Upper lobe of left lung (tissue), 6 donors: Measurements from ENCODE around the gene ANO10. TPM values are rescaled to one million over a fixed set of nuclear protein-coding genes. Genes with fewer than 3 reads are reported as not detected.

Experiments
- ATAC-seq, 2 donors: fragments of 200-7000 bp; cut with Tn5 transposase; one replicate each; pipeline ENCODE4 v1.9.1; 2022; ENCODE audit warnings: mild to moderate bottlenecking in 2 of 2, moderate library complexity in 2 of 2; ENCODE audit not compliant: low FRiP score in 2 of 2
- DNase-seq, 2 donors: peaks; one replicate each; pipeline ENCODE4 v3.0.0-alpha.2; 2019 to 2020
- H3K27ac ChIP-seq, 4 donors: fragments of 200-600 bp; sonication (generic); one replicate each; pipeline ENCODE4 v1.5.1; 2016 to 2019
- H3K27me3 ChIP-seq, 4 donors: fragments of 200-600 bp; sonication (generic); one replicate each; pipeline ENCODE4 v1.5.1; 2017 to 2019
- H3K36me3 ChIP-seq, 4 donors: fragments of 200-600 bp; sonication (generic); one replicate each; pipeline ENCODE4 v1.5.1; 2016 to 2019
- H3K4me1 ChIP-seq, 4 donors: fragments of 200-600 bp; sonication (generic); one replicate each; pipeline ENCODE4 v1.5.1; 2018 to 2019
- H3K4me3 ChIP-seq, 4 donors: fragments of 200-600 bp; sonication (generic); one replicate each; pipeline ENCODE4 v1.5.1; 2017 to 2019; ENCODE audit warnings: mild to moderate bottlenecking in 2 of 4, moderate library complexity in 1 of 4
- H3K9me3 ChIP-seq, 4 donors: fragments of 200-600 bp; sonication (generic); one replicate each; pipeline ENCODE4 v1.5.1; 2018 to 2019
- EP300 ChIP-seq, 4 donors: sonication (generic); formaldehyde crosslinking; IDR thresholded peaks; one replicate each; pipeline ENCODE4 v1.5.1; 2017; ENCODE audit warnings: antibody characterized with exemption in 4 of 4, control low read depth in 2 of 4
- POLR2A ChIP-seq, 4 donors: fragments of 450-650 bp; IDR thresholded peaks; one replicate each; pipeline ENCODE4 v1.5.1; 2016 to 2017; ENCODE audit warnings: antibody characterized with exemption in 4 of 4, mild to moderate bottlenecking in 2 of 4
- POLR2AphosphoS5 ChIP-seq, 2 donors: sonication (generic); formaldehyde crosslinking; IDR thresholded peaks; one replicate each; pipeline ENCODE4 v1.5.1; 2017; ENCODE audit warnings: antibody characterized with exemption in 2 of 2
- WGBS, 2 donors: methylation state at CpG; one replicate each; pipeline ENCODE4 v1.1.5; 2017 to 2018; 5-methylcytosine and 5-hydroxymethylcytosine counted together
- total RNA-seq, 6 donors: library from RNA; depleted of rRNA in 4 of 6; stranded (reverse); fragments of >200 nt in 4 of 6; gene quantifications; one replicate each; pipeline versions ENCODE4 v1.1.0 to v1.2.1, GENCODE V29; 2016 to 2021
- TF ChIP-seq, protein P1 (sequence below), 6 experiments: fragments of 450-650 bp in 4 of 6; fragments of 200-600 bp in 2 of 6; sonication (generic) in 2 of 6; IDR thresholded peaks; one replicate each; pipeline ENCODE4 v1.5.1; 2016 to 2019; ENCODE audit warnings: antibody characterized with exemption in 6 of 6
- donor health status: DM: no; HTN: no; CAD: no; lungs with moderate emphysema.
- donor health status: DM: no; HTN: yes; CAD: no; lungs with severe emphysema.

ANO10 gene
- total RNA-seq, 6 donors from 2014 or later: 12.9 to 27.2 (median 18.3) TPM

- no peak for ATAC-seq
- Histone ChIP-seq H3K27ac (peak overlapping the region in 2 of 4 donors; percentile 12 to 68), H3K4me1 (peaks cover 7 to 15% (median 8%) of the 10 kb centered on the region in 4 donors), H3K27me3 (no peaks in the 10 kb centered on the region), H3K36me3 (peaks cover 0 to 10% (median 0%) of the 10 kb centered on the region in 4 donors), H3K4me3 (no peak overlapping the region), H3K9me3 (no peaks in the 10 kb centered on the region)
- DNase-seq: no peak
- 94 to 96% methylated on average over 9 to 14 of the region's 14 CpGs for WGBS, 2 donors
- TF ChIP-seq POLR2A (IDR thresholded peaks at IDR 0.05) (no peak), EP300 (IDR thresholded peaks at IDR 0.05) (no peak), POLR2AphosphoS5 (IDR thresholded peaks at IDR 0.05) (no peak)
- TF ChIP-seq, protein P1, sequence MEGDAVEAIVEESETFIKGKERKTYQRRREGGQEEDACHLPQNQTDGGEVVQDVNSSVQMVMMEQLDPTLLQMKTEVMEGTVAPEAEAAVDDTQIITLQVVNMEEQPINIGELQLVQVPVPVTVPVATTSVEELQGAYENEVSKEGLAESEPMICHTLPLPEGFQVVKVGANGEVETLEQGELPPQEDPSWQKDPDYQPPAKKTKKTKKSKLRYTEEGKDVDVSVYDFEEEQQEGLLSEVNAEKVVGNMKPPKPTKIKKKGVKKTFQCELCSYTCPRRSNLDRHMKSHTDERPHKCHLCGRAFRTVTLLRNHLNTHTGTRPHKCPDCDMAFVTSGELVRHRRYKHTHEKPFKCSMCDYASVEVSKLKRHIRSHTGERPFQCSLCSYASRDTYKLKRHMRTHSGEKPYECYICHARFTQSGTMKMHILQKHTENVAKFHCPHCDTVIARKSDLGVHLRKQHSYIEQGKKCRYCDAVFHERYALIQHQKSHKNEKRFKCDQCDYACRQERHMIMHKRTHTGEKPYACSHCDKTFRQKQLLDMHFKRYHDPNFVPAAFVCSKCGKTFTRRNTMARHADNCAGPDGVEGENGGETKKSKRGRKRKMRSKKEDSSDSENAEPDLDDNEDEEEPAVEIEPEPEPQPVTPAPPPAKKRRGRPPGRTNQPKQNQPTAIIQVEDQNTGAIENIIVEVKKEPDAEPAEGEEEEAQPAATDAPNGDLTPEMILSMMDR (IDR thresholded peaks at IDR 0.05): no peak
Measured at GRCh38 chr3:43364926-43365325, 256.9 kb downstream of the ANO10 start.

DNA sequence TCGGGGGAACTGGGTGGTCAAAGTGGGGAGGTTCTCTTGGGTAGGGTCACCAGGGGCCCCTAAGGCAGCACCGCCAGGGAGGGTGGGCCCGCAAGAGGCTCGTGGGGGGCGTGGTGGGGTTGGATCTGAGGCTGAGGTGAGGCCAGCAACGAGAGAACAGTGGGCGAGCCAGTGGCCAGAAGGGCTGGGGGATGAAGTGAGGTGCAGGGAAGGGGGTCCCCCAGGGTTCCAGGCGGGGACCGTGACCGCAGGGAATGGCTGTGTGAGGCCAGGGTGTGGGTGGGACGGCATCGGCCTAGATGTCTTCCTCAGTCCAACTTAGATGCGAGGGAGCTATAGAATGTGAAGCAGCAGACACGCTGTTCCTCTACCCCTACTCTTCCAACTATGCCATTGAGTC, 257.3 kb downstream of the ANO10 start:
- Histone ChIP-seq H3K4me1 (peaks cover 7 to 15% (median 8%) of the 10 kb centered on the region in 4 donors), H3K4me3 (no peak overlapping the region), H3K9me3 (no peaks in the 10 kb centered on the region), H3K27me3 (no peaks in the 10 kb centered on the region), H3K36me3 (peaks cover 0 to 10% (median 0%) of the 10 kb centered on the region in 4 donors), H3K27ac (peak overlapping the region in 2 of 4 donors; percentile 12 to 68)
- WGBS, 2 donors: 96% methylated on average over 13 to 14 of the region's 14 CpGs
- DNase-seq (peak in 1 of 2 donors; percentile 57), ATAC-seq (no peak)
- TF ChIP-seq EP300 (IDR thresholded peaks at IDR 0.05): no peak
- no peak for TF ChIP-seq POLR2A (IDR thresholded peaks at IDR 0.05)
- TF ChIP-seq POLR2AphosphoS5 (IDR thresholded peaks at IDR 0.05): no peak
- TF ChIP-seq, protein P1 (IDR thresholded peaks at IDR 0.05): no peak

- Histone ChIP-seq H3K36me3 (peaks cover 0 to 10% (median 0%) of the 10 kb centered on the region in 4 donors), H3K4me1 (peaks cover 7 to 15% (median 8%) of the 10 kb centered on the region in 4 donors), H3K9me3 (no peaks in the 10 kb centered on the region), H3K4me3 (no peak overlapping the region), H3K27ac (peak overlapping the region in 2 of 4 donors; percentile 12 to 68), H3K27me3 (no peaks in the 10 kb centered on the region)
- peak in 1 of 2 donors; percentile 3 for TF ChIP-seq POLR2AphosphoS5 (IDR thresholded peaks at IDR 0.05)
- peak in 1 of 4 donors; percentile 25 for TF ChIP-seq EP300 (IDR thresholded peaks at IDR 0.05)
- no peak for TF ChIP-seq POLR2A (IDR thresholded peaks at IDR 0.05)
- ATAC-seq: no peak
- WGBS, 2 donors: 85% methylated on average over 18 to 26 of the region's 26 CpGs
- peak in 1 of 2 donors; percentile 78 for DNase-seq
Measured at GRCh38 chr3:43363621-43364266, 258.1 kb downstream of the ANO10 start.

DNA sequence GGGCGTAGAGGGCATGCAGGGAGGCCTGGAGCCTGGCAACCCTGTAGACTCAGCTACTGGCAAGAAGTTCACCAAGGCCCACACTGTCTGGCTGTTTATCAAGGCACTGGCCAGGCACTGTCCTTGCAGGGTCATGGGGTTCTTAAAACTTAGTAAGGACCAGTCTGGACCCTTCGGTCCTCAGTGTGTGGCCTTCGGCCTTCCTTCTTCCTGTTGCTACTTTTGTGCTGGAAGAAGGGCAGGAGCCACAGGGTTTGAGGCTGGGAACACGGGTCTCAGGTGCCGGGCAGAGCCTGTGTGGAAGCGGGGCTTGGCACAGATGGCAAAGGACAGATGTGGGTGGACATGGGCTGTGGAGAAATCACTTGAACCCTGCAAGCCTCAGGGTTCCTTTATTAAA, 258.9 kb downstream of the ANO10 start:
- Histone ChIP-seq H3K27me3 (no peaks in the 10 kb centered on the region), H3K4me3 (no peak overlapping the region), H3K9me3 (no peaks in the 10 kb centered on the region), H3K4me1 (peaks cover 7 to 15% (median 8%) of the 10 kb centered on the region in 4 donors), H3K36me3 (peaks cover 0 to 10% (median 0%) of the 10 kb centered on the region in 4 donors), H3K27ac (peak overlapping the region in 2 of 4 donors; percentile 11 to 27)
- WGBS, 2 donors: 97 to 100% methylated on average over 3 to 6 of the region's 6 CpGs
- TF ChIP-seq, protein P1 (IDR thresholded peaks at IDR 0.05): no peak
- TF ChIP-seq POLR2AphosphoS5 (IDR thresholded peaks at IDR 0.05): no peak
- no peak for TF ChIP-seq EP300 (IDR thresholded peaks at IDR 0.05)
- TF ChIP-seq POLR2A (IDR thresholded peaks at IDR 0.05): no peak
- DNase-seq: no peak
- no peak for ATAC-seq

- no peaks in the 10 kb centered on the region for H3K27me3 ChIP-seq
- no peak overlapping the region for H3K4me3 ChIP-seq
- peak overlapping the region in 1 of 4 donors; percentile 11 for H3K27ac ChIP-seq
- ATAC-seq (no peak), DNase-seq (no peak)
- peaks cover 7 to 13% (median 8%) of the 10 kb centered on the region in 4 donors for H3K4me1 ChIP-seq
- H3K9me3 ChIP-seq: no peaks in the 10 kb centered on the region
- peaks cover 0 to 10% (median 0%) of the 10 kb centered on the region in 4 donors for H3K36me3 ChIP-seq
- WGBS, 2 donors: 93 to 98% methylated on average over 3 to 4 of the region's 4 CpGs
- TF ChIP-seq POLR2A (IDR thresholded peaks at IDR 0.05): no peak
Measured at GRCh38 chr3:43362183-43362582, 259.6 kb downstream of the ANO10 start.
